Measurements from ENCODE around the gene TAF9.
"Not testable (repeated sequence)": the region's sequence is repeated elsewhere in the genome, so short reads cannot be mapped to it uniquely, and the experiment has no call there.

TAF9 gene, protein sequence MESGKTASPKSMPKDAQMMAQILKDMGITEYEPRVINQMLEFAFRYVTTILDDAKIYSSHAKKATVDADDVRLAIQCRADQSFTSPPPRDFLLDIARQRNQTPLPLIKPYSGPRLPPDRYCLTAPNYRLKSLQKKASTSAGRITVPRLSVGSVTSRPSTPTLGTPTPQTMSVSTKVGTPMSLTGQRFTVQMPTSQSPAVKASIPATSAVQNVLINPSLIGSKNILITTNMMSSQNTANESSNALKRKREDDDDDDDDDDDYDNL
- 62.5 reads per million, percentile 73 among the genes with 10 or more reads in this experiment for total RNA-seq

DNA sequence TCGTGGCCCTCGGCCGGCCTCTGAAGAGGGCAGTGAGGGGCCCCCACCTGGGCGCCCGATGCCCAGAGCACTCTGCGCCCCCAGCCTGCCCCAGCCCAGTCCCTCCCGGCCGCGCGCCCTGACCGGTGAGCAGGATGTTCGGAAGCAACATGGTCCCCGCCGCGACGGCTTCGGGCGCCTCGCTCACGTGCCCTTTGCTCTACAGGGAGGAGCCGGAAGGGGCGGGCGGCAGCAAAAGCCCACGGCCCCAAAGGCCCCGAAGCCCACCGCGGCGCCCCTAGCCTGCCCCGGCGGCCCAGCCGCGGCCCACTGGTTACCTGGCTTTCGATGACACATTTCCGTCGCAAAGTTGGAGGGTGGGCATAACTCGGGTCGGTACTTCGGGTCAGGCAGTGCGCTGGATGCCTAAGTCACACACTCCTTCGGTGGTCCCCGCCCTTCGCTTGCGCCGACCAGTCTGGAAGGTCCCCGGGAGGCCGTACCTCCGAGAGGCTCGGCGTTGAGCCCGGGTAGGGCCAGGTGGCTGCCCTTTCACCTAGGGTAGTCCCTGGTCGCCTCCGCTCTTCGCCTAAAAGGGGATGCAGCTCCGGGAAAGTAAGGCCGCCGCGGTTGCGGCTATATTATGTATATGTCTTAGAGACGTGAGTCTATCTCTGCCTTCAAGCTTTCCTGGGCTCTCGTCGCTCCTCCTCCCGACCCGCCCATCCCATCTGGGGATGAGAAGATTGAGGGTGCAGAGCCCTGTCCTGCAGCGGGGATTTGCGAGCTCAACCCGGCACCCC, at the start of gene TAF9, which contains the start of the genes AK6 and RAD17:
TAF9 (minus strand) TSS at position 181 of the 782 bp plus-strand sequence. CDS start 3,783 bp downstream, outside the sequence.
AK6 (minus strand) TSS at position 181 of the 782 bp plus-strand sequence; CDS start at position 151, 30 bp downstream.
RAD17 (plus strand) TSS at position 479 of the 782 bp plus-strand sequence. CDS start 2,391 bp downstream, outside the sequence.
- DNase-seq: peak; percentile 88

DNA sequence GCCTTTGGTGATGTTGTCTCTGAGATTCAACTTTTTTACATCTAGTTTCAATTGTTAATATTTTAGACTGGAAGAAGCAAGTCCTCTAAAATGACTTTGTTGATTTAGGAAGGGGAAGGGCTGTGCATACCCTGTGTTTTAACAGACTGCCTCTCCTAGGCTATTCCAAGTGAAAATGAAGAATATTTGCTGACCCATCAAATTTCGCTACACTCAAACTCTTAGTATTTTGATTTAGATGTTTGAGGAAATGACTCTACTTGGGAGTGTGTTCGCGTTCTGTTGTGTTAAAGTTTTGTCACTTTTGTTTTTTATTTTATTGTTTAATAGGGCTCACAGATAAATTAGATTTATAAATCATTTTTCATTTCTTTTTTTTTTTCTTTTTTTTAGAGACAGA, 49.2 kb upstream of the TAF9 start:
- DNase-seq: no peak

DNA sequence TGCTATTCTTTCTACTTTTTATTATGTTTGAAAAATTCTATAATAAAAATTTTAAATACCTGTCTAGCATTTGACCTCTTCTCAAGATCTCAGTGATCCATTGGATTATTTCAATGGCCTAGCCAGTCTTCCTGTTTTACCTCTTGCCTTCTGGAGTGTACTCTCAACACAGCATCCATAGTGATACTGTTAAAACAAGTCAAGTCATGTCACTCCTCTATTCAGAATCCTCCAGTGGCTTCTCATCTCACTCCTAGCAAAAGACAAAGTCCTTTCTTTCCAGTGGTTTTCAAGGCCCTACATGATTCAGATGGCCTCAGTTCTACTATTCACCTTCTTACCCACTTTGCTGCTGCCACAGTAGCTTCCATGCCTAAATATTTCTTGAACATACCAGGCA, 47.4 kb upstream of the TAF9 start:
- DNase-seq: no peak

DNA sequence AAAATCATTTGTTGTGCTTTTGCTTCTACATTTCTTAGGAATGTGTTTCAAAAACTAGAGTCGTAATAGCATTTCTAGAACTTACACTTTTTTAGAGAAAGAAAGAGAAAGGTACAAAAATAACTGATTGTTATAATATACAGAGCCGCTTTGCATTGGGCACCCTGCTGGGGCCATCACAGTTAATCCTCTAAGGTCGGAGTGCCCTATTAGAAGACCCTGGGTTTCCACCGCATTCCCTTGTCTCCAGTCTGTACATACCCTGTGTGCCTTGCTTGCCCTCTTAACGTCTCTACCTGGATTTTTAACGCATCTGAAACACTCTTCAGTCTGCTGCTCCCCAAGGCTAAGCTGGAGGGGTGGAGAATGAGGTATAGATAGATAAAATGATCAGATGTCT, 46.9 kb upstream of the TAF9 start:
- DNase-seq: no peak

DNA sequence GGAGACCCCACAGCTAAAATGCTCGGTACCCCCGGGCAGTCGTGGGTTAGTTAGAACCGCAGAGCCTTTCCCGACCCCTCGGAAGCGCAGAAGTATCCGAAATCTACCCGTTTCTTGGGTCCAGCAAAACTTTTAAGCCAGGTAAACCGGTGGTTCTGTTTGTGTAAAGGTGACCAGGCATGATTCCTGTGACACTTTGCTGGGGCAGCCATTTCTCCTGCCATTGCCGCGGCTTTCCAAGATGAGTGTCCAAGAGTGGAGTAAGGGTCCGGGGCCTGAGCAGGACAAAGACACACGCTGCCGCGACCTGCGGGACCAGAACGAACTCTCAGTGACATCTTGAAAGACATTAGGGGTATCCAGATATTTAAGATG, 46.3 kb upstream of the TAF9 start:
- DNase-seq: no peak

DNA sequence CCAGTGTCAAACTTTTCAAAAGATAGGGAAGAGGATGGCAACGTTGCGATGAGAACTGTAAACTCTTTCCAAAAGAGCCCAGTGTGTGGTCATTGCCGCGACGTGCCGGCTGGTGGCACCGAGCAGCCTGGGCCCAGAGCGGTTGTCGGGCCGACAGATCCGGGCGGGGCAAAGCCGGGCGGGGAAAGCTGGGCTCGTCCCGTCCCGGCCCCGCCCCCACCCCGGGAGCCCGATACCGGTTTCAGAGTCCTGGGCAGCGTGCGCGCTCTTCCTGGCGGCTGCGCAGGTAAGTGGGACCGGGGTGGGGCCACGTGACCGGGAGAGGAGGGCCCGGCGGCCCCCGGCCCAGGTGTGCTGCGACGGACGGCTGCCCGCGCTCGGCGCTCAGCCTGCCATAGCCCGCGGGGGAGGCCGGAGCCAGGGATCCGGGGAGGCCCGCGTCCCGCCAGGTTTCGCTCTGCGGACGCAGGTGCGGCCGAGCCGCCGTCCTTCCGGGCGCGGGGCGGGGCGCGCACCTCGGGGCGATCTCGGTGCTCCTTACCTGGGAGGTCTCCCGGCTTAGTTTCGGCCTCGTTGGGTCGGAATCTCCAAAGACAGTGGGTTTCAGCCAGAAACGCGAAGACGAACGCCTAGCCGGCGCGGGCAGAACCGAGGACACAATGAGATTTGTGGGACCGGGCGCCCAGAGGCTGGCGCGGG, 45.7 kb upstream of the TAF9 start, which contains the start of gene MARVELD2:
MARVELD2 (plus strand) TSS at position 232 of the 699 bp plus-strand sequence. CDS start 4,270 bp downstream, outside the sequence.
- peak; percentile 24 for DNase-seq

DNA sequence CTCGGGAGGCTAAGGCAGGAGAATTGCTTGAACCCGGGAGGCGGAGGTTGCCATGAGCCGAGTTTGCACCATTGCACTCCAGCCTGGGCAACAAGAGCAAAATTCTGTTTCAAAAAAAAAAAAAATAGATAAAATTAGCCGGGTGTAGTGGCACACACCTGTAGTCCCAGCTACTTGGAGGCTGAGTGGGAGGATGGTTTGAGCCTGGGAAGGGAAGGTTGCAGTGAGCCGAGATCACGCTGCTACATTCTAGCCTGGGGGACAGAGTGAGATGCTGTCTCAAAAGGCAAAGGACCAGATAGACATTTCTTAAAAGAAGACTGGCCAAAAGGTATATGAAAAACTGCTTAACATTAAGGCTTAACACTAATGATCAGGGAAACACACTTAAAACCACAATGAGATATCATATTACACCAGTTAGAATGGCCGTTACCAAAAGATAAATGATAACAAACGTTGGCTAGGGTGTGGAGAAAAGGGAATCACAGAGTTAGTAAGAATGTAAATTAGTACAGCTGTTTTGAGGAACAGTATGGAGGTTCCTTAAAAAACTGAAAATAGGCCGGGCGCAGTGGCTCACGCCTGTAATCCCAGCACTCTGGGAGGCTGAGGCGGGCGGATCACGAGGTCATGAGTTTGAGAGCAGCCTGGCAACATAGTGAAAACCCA, 35.5 kb upstream of the TAF9 start:
- no peak for DNase-seq

DNA sequence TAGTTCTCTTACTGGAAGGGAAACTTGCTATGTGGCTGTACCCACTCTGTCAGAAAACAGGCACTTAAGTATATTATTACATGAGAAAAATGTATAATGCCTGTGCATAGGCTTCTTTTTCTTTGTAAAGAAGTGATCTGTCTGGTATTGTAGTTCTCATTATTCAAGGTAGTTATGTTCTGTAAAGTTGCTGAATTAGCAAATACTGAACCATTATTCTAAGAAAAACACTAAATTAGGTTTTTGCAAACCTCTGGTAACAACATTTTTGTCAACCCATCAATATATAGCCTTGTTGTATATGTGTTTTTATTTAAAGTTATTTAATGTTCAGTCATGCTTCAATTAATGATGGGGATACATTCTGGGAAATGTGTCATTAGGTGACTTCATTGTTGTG, 9.1 kb upstream of the TAF9 start:
- no peak for DNase-seq

DNA sequence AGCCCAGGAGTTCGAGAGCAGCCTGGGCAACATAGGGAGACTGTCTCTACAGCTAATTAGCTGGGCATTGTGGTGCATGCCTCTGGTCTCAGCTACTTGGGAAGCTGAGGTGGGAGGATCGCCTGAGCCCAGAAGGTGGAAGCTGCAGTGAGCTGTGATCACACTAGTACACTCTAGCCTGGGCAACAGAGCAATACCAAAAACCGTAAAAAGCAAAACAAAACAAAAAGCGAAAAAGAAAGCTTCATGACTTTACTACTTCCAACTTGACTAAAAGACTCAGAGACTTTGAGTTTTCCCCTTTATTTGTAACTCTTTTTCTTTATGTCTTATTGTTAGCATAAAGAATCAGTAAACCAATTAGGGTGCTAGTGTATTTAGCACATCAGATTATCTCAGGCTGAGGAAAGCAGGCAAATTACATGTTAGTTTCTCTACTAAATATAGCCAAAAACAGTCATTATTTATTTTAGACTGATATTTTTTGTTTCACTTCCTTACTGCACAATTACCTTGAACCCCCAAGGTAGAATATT, 5.7 kb upstream of the TAF9 start:
- DNase-seq: no peak

DNA sequence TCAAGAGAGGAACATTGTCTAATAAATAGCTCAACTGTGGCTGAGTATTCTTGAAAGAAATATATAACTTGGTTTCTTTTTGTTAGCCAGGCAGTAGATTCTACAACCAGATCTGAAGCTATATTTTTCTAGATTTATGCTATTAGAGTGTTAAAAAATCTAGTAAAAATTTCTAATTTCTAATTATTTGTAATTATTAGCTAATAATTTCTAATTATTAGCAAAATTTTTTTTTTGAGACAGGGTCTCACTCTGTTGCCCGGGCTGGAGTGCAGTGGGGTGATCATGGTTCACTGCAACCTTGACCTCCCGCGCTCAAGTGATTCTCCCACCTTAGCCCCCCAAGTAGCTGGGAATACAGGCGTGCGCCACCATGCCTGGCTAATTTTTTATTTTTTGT, 3.1 kb upstream of the TAF9 start:
- DNase-seq: no peak

DNA sequence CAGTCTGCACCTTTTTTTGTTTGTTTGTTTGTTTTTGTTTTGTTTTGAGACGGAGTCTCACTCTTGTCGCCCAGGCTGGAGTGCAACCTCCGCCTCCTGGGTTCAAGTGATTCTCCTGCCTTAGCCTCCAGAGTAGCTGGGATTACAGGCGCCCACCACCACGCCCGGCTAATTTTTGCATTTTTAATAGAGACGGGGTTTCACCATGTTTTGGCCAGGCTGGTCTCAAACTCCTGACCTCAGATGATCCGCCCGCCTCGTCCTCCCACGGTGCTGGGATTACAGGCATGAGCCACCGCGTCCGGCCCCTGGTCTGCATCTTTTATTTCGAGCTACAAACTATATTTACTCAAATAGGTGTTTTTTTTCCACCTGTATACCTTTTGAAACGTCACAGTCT, 1.0 kb upstream of the TAF9 start:
- not testable (repeated sequence) for DNase-seq

DNA sequence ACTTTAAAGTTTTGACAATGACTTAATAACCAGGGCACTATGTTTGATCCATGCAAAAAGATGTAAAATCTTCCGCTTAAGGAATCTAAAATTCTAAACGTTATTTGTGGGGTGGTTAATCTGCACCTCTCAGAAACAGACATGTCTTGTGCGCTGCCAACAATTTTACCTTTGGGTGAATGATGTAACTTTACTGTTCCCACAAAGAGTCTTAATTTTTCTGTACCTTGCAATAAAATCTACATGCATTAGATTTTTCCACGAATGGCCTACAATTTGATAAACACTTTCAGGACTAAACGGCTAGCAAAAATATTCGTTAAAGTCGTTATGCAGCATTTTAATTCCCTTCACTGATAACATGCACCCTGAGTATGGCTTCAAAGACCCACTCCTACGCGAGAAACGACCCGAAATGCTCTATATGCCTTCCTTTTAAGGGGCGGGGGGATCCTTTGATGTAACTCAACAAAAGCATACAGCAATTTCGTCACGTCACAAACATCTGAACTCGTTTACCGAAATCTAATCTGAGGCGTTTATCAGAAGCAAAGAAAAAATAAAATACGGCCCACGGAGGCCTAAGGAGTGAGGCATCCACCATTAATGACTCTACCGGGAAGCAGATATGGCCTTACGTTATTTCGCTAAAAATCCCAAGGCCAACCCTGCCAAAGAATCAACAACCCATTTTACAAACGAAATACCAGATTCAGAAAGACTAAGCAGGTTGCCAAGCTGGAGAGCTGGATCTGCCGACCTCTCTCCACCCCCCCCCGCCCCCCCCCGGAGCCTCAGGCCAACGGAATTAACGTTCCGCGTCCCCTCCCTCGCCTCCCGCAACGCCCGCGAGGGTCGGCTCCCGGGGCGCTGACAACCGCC, 621 bp downstream of the TAF9 start:
- DNase-seq: peak; percentile 13

DNA sequence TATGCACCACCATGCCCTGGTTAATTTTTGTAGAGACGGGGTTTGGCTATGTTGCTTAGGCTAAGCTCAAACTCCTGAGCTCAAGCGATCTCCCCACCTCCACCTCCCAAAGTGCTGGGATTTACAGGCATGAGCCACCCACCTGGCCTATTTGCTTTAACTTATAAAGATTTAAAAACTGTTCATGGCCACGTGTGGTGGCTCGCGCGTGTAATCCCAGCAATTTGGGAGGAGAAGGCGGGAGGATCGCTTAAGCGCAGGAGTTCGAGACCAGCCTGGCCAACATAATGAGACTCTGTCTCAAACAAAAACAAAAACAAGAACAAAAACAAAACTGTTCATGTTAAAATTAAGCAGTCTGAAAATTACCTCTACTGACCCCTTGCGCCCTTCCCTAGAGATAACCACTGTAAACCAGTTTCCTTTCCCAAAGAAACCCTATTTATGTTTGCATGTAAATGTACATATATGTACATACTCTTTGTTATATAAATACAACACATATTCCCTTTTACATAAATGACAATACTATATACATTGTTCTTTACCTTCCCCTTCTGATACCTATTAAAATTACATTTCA, 1.5 kb downstream of the TAF9 start:
- no peak for DNase-seq

DNA sequence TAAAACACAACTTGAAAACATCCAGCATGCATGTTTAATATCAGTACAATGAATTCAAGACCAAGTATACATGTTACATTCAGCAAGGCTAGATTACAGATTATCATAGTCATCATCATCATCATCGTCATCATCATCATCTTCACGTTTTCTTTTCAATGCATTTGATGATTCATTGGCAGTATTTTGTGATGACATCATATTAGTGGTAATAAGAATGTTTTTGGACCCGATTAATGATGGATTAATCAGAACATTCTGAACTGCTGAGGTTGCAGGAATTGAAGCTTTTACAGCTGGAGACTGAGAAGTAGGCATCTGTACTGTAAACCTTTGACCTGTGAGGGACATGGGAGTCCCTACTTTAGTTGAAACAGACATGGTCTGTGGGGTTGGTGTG, 4.5 kb downstream of the TAF9 start:
- no peak for DNase-seq

DNA sequence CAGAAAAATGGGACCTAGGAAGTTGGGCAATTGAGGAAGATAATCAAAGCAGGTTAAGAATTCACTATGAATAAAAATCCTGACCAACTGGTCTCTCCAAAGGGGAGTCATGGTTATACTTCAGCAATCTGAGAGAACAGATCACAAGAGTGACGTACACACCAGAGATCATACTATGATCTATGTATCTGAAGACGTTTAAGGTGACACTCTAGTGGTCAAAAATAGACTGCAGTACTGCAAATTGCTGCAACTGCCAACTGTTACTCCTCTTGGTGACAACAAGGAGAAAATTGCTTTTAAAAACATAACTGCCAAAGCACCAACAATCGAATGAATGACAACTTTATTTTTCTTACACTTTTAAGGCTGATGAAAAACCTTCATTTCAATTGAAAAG, 4.9 kb downstream of the TAF9 start:
- no peak for DNase-seq

DNA sequence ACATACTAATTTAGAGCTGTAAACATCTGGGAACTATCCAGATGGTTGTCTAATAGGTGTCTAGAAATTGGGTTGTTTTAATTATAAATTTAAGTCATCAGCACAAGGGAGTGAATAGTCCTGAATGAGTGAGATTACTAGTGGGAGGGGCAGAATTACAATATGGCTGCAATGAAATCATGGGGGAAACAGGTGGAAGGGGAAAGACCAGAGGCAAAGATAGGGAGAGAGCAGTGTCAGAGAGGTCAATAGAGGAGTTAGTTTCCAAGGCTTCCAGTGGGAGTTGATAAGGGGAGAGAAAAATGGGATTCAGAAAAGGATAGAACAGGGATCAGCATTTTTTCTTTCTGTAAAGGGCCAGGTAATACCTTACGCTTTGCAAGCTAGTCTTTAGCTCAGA, 8.9 kb downstream of the TAF9 start:
- DNase-seq: no peak

DNA sequence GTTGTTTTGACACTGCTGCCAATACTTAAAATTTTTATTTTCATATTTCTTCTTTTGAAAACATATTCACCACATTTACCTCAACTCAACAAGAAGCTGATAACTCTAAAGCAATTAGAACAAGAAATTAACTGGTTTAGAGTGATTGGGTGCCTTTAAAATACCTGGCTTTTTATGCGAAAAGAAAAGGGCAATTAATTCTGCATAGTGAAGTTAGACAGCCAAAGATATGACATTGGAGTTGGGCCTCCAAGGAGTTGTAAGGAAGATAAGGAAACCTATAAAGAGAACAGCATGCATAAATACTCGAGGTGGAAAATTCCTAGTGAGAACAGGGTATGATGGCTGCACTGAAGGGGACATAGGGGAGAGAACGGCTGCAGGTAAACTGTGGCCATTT, 9.6 kb downstream of the TAF9 start:
- no peak for DNase-seq

DNA sequence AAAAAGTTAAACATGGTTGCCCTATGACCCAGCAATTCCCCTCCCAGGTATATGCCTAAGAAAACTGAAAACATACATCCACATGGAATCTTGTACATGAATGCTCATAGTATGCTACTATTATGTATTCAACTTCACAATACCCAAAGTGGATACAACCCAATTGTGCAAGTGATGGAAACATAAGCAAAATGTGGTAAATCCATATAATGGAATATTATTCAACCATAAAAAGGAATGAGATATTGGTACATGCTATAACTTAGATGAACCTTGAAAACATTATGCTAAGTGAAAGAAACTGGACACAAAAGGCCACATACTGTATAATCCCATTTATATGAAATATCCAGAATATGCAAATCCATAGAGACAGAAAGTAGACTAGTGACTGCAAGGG, 18.7 kb downstream of the TAF9 start:
- no peak for DNase-seq

DNA sequence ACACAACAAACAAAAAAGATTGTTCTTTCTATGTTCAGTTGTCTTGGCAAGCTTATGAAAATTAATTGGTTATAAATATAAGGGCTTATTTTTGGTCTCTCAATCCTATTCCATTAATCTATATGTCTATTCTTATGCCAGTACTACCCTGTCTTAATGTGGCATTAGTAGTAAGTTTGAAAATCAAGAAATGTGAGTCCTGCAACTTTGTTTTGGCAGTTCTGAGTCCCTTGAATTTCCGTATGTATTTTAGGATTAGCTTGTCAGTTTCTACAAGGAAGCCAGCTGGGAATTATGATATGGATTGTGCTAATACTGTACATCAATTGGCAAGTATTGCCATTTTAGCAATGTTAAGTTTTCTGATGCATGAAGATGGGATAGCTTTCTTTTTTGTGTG, 26.2 kb downstream of the TAF9 start:
- DNase-seq: no peak

DNA sequence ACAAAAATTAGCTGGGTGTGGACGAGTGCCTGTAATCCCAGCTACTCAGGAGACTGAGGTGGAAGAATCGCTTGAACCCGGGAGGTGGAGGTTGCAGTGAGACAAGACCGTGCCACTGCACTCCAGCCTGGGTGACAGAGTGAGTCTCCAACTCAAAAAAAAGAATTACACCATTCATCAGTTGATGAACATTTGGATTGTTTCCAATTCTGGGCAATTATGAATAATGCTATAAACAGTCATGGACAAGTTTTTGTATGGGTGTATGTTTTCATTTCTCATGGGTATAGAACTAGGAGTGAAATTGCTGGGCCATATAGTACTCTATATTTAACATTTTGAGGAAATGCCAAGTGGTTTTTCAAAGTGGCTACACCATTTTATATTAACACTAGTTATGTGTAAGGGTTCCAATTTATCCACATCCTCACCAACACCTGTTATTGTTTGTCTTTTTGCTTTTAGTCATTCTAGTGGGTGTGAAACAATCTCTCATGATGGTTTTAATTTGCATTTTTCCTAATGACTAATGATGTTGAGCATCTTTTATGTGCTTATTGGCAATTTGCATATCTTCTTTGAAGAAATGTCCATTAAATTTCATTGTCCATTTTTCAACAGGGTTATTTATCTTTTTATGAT, 27.7 kb downstream of the TAF9 start:
- DNase-seq: no peak

All from effector CD4-positive, alpha-beta T cell (primary cell).